ENCODE data around the gene ASXL3. TPM values are rescaled to one million over a fixed set of nuclear protein-coding genes. Genes with fewer than 3 reads are reported as not detected.

The ASXL3 gene
- total RNA-seq, 1 donor from 2014 or later, result 8.2 TPM

- H3K9ac ChIP-seq (ENCODE audit: low read length), result no peak overlapping the region
- H3K4me3 ChIP-seq (ENCODE audit: insufficient read depth, low read depth, low read length), result no peak overlapping the region
- H3K79me2 ChIP-seq (ENCODE audit: insufficient read depth, low read length), result no peaks in the 10 kb centered on the region
- DNase-seq (ENCODE audit: low read depth), result no peak
- H3K36me3 ChIP-seq (ENCODE audit: insufficient read depth, low read length), result no peaks in the 10 kb centered on the region
- H3K4me1 Mint-ChIP-seq (ENCODE audit: low read depth, unreplicated experiment), result peaks cover 18% of the 10 kb centered on the region
- H3K4me1 ChIP-seq (ENCODE audit: insufficient read depth, low read length), result peaks cover 11% of the 10 kb centered on the region
- no peak overlapping the region for H2AFZ ChIP-seq (ENCODE audit: low read depth, low read length)
- H3K36me3 Mint-ChIP-seq (ENCODE audit: low read depth, unreplicated experiment), result peaks cover 4% of the 10 kb centered on the region
- no peaks in the 10 kb centered on the region for H4K20me1 ChIP-seq (ENCODE audit: insufficient read depth, low read length)
- TF ChIP-seq EZH2 (IDR thresholded peaks at IDR 0.05; ENCODE audit: insufficient read depth, low read length) (no peak), CTCF (IDR thresholded peaks at IDR 0.05; ENCODE audit: insufficient read depth, low read depth, low read length) (no peak)
- H3K27ac ChIP-seq (ENCODE audit: low read depth, low read length), result no peak overlapping the region
- H3K27ac Mint-ChIP-seq (ENCODE audit: unreplicated experiment), result no peak overlapping the region
- no peak overlapping the region for H3K4me2 ChIP-seq (ENCODE audit: low read length)
- no peak for FAIRE-seq
- H3K27me3 ChIP-seq (ENCODE audit: insufficient read depth, low read length), result no peaks in the 10 kb centered on the region
- H3K9me3 ChIP-seq (ENCODE audit: insufficient read depth, low read depth, low read length), result no peaks in the 10 kb centered on the region
- peaks cover 2% of the 10 kb centered on the region for H3K9me3 Mint-ChIP-seq (ENCODE audit: unreplicated experiment)
- no peaks in the 10 kb centered on the region for H3K27me3 Mint-ChIP-seq (ENCODE audit: low read depth, unreplicated experiment)
- no peak overlapping the region for H3K4me3 Mint-ChIP-seq (ENCODE audit: unreplicated experiment)
Measured at GRCh38 chr18:33717339-33717738, 139.3 kb downstream of the ASXL3 start.

- H3K79me2 ChIP-seq (ENCODE audit: insufficient read depth, low read length), result no peaks in the 10 kb centered on the region
- H3K36me3 ChIP-seq (ENCODE audit: insufficient read depth, low read length), result no peaks in the 10 kb centered on the region
- H3K4me3 Mint-ChIP-seq (ENCODE audit: unreplicated experiment), result no peak overlapping the region
- H3K36me3 Mint-ChIP-seq (ENCODE audit: low read depth, unreplicated experiment), result peaks cover 4% of the 10 kb centered on the region
- no peak overlapping the region for H3K9ac ChIP-seq (ENCODE audit: low read length)
- peak overlapping the region; percentile 16 for H3K27ac Mint-ChIP-seq (ENCODE audit: unreplicated experiment)
- TF ChIP-seq CTCF (IDR thresholded peaks at IDR 0.05; ENCODE audit: insufficient read depth, low read depth, low read length) (no peak), EZH2 (IDR thresholded peaks at IDR 0.05; ENCODE audit: insufficient read depth, low read length) (no peak)
- H3K4me3 ChIP-seq (ENCODE audit: insufficient read depth, low read depth, low read length), result no peak overlapping the region
- no peaks in the 10 kb centered on the region for H3K9me3 ChIP-seq (ENCODE audit: insufficient read depth, low read depth, low read length)
- no peaks in the 10 kb centered on the region for H4K20me1 ChIP-seq (ENCODE audit: insufficient read depth, low read length)
- DNase-seq (ENCODE audit: low read depth) (peak; percentile 91), FAIRE-seq (no peak)
- no peak overlapping the region for H3K4me2 ChIP-seq (ENCODE audit: low read length)
- H3K27me3 ChIP-seq (ENCODE audit: insufficient read depth, low read length), result no peaks in the 10 kb centered on the region
- H2AFZ ChIP-seq (ENCODE audit: low read depth, low read length), result no peak overlapping the region
- H3K27me3 Mint-ChIP-seq (ENCODE audit: low read depth, unreplicated experiment), result no peaks in the 10 kb centered on the region
- H3K4me1 Mint-ChIP-seq (ENCODE audit: low read depth, unreplicated experiment), result peaks cover 18% of the 10 kb centered on the region
- peaks cover 11% of the 10 kb centered on the region for H3K4me1 ChIP-seq (ENCODE audit: insufficient read depth, low read length)
- peaks cover 5% of the 10 kb centered on the region for H3K9me3 Mint-ChIP-seq (ENCODE audit: unreplicated experiment)
- peak overlapping the region; percentile 16 for H3K27ac ChIP-seq (ENCODE audit: low read depth, low read length)
Measured at GRCh38 chr18:33720133-33720532, 142.1 kb downstream of the ASXL3 start.

- FAIRE-seq, result no peak
- no peak for TF ChIP-seq CTCF (IDR thresholded peaks at IDR 0.05; ENCODE audit: insufficient read depth, low read depth, low read length)
- TF ChIP-seq EZH2 (IDR thresholded peaks at IDR 0.05; ENCODE audit: insufficient read depth, low read length), result no peak
- H3K36me3 ChIP-seq (ENCODE audit: insufficient read depth, low read length), result no peaks in the 10 kb centered on the region
Measured at GRCh38 chr18:33729556-33729955, 151.5 kb downstream of the ASXL3 start.

More at GRCh38 chr18:33729556-33729955, 151.5 kb downstream of the ASXL3 start:
- H3K27ac Mint-ChIP-seq (ENCODE audit: unreplicated experiment), result no peak overlapping the region
- H3K4me1 Mint-ChIP-seq (ENCODE audit: low read depth, unreplicated experiment), result peaks cover 3% of the 10 kb centered on the region
- no peaks in the 10 kb centered on the region for H3K27me3 Mint-ChIP-seq (ENCODE audit: low read depth, unreplicated experiment)
- Histone ChIP-seq H3K9me3 (ENCODE audit: insufficient read depth, low read depth, low read length) (no peaks in the 10 kb centered on the region), H2AFZ (ENCODE audit: low read depth, low read length) (no peak overlapping the region), H3K27me3 (ENCODE audit: insufficient read depth, low read length) (no peaks in the 10 kb centered on the region), H3K27ac (ENCODE audit: low read depth, low read length) (no peak overlapping the region), H3K79me2 (ENCODE audit: insufficient read depth, low read length) (no peaks in the 10 kb centered on the region), H3K4me1 (ENCODE audit: insufficient read depth, low read length) (no peaks in the 10 kb centered on the region), H4K20me1 (ENCODE audit: insufficient read depth, low read length) (no peaks in the 10 kb centered on the region), H3K9ac (ENCODE audit: low read length) (no peak overlapping the region), H3K4me2 (ENCODE audit: low read length) (no peak overlapping the region), H3K4me3 (ENCODE audit: insufficient read depth, low read depth, low read length) (no peak overlapping the region)
- H3K4me3 Mint-ChIP-seq (ENCODE audit: unreplicated experiment), result no peak overlapping the region
- H3K36me3 Mint-ChIP-seq (ENCODE audit: low read depth, unreplicated experiment), result no peaks in the 10 kb centered on the region
- no peaks in the 10 kb centered on the region for H3K9me3 Mint-ChIP-seq (ENCODE audit: unreplicated experiment)
- no peak for DNase-seq (ENCODE audit: low read depth)
